H4 (cell line): ENCODE results near the gene PLCB1. TPM values are rescaled to one million over a fixed set of nuclear protein-coding genes. Genes with fewer than 3 reads are reported as not detected.

Experiments used
- DNase-seq: peaks from one replicate; pipeline ENCODE4 v3.0.0-alpha.2; 2015; ENCODE audit warnings: low spot score
- total RNA-seq: library from RNA; depleted of rRNA; stranded (reverse); fragments of >200 nt; shearing (Covaris generic); gene quantifications from 2 replicates; pipeline ENCODE4 v1.2.3, GENCODE V29; 2014

The PLCB1 gene
- total RNA-seq, 1 experiment from 2014 or later = 9.0 TPM

- DNase-seq = no peak
These were observed 80.2 kb downstream of the PLCB1 start for GRCh38 chr20:8212286-8212685.

- no peak for DNase-seq
These were observed 81.2 kb downstream of the PLCB1 start for GRCh38 chr20:8213270-8213669.

DNA sequence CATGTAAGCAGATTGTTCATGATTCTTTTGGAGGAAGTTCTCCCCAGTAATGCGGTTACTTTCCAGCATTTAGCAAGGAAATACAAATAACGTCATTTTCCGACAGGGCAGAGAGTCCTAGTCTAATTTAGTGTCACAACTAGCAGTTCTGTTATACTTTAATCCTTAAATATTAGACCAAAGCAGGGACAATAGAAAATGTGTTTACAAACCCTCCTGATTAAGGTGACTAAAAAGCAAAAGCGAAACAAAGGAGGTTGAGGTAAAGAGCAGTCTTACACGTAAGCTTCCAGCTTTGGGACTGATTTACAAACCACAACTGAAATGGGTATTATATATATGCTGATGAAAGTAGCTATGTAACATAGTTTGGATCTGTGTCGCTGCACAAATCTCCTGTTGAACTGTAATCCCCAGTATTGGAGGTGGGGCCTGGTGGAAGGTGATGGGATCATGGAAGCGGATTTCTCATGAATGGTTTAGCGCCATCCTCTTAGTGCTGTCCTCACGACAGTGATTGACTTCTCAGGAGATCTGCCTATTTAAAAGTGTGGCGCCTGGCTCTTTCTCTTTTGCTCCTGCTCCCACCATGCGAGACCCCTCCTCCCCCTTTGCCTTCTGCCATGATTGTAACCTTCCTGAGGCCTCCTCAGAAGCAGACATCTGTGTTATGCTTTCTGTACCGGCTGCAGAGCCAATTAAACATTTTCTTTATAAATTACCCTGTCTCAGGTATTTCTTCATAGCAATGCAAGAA lies 81.9 kb downstream of the PLCB1 start:
- no peak for DNase-seq

DNA sequence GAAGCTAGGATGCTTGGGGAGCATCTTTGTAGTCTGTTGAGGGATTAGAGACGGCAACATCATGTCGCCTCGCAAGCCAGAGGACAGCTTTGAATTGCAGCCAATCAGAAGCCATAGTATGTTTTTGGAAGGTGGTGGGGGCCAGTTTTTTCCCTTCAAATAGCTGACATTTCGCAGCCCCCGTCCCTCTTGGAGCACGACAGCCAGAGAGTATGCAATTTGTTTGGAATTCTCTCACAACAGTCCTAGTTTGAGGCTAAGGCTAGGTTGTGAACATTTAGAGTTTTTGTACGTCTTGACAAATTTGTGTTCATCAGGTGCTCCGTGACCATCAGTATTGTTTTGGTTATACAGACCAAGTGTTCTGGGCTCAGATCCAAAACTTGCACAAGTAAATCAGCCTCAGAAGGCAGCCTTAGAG lies 83.3 kb downstream of the PLCB1 start:
- peak; percentile 50 for DNase-seq

DNA sequence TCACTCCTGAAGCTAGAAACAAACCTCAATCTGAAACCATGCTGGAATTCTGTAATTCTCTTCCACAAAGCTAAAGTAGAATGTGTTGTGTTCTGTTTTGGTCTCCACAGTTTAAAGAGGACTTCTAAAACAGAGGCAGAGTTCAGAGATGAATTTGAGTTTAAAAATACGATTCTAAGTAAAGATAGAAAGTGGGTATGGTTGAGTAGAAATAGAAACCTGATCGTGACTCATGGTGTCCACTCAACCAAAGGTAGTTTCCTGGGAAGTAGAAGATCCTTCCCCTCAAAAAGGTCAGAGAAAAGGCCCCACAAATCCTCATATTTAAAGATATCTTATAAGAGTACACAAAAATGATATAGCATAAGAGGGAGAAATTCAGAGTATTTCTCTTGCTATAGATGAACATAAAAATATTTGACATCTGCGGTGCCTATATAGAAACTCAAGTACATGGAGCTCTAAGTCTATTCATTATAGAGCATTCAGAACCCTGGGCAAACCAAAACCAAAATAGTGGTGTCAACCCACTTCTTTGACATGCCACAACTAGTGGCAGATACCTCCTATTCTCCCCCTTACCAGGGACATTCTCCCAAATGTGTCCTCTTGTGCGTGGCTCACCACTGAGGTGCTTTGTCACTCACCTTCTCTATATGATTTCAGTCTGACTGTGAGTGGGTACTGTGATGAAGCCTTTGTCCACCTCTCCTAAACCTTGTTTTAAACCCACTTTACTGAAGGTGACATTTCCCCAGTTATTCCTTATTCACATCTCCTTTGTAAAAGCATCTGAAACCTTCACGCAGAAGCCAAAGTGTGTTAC lies 84.5 kb downstream of the PLCB1 start:
- DNase-seq = no peak

DNA sequence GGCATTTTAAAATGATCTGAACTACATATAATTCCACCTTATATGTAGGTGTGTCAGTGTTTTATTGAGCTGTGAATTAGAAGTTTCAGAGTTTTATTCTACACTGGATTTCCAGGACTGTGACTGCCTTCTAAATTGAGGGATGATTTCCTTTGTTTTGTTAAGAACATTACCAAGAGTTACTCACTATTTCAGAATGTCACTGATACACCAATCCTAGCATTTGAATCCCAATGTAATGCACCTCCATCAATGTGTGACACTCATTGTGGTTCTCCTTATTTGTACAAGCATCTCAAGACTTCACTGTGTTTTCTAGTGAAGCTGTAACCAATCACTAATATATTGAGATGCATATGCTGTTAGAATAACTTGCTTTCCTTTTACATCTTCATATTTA lies 86.8 kb downstream of the PLCB1 start:
- DNase-seq = no peak

GRCh38 chr20:8219403-8219802 lies 87.3 kb downstream of the PLCB1 start:
- no peak for DNase-seq

DNA sequence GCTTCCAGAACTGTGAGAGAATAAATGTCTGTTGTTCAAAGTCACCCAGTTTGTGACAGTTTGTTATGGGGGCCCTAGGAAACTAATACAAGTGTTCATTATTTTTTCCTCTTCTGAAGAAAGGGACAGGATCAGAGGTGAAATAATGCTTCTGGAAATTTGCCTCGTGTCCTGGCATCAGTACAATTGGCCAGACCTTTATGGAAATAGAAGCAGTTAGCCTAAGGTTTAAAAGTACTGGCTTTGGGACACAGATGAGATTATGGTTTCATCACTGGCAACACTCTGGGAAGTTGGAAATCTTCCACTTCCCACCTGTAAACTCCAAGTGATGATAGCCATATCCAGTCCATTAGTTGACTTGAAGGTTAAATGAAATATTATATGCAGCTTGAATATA lies 88.7 kb downstream of the PLCB1 start:
- DNase-seq = no peak

- no peak for DNase-seq
These were observed 89.9 kb downstream of the PLCB1 start for GRCh38 chr20:8221887-8222419.

DNA sequence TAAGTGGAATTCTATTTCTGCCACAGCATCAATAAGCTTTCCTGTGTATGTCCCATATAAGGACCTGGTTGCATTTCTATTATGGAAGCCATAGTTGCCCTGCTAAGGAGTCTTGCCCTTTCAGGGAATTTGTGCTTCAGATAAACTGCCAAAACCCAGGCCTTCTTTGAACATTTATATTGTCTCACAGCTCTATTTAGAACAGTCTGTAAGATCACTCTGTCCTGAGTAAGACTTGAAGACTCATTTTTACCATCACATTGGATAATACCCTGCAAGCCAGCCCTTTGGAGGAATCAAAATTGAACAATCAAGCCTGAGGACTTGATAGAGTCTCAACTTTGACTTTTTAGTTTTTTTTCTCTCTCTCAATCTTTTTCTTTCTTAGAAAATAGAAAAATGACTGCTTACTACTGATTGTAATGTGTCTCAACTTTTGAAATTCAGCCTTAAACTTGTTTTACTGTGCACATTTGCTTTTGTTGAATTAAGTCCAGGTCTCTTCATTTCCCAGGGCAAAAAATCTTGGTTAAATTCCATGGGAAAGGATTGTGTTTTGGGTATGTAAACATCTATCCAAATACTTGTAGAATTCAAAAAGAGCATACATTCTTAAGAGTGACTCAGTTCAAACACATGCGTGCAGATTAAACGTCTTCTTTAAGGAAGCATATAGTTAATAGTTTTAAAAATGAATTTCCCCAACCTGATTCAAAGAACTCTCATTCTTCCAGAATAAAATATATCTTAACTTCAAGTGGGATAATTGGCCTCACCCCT lies 91.2 kb downstream of the PLCB1 start:
- peak; percentile 12 for DNase-seq

- no peak for DNase-seq
These were observed 93.6 kb downstream of the PLCB1 start for GRCh38 chr20:8225658-8226057.

- no peak for DNase-seq
These were observed 94.0 kb downstream of the PLCB1 start for GRCh38 chr20:8226106-8226505.

GRCh38 chr20:8227293-8227692 lies 95.2 kb downstream of the PLCB1 start:
- DNase-seq = no peak

GRCh38 chr20:8228315-8228714 lies 96.2 kb downstream of the PLCB1 start:
- no peak for DNase-seq

DNA sequence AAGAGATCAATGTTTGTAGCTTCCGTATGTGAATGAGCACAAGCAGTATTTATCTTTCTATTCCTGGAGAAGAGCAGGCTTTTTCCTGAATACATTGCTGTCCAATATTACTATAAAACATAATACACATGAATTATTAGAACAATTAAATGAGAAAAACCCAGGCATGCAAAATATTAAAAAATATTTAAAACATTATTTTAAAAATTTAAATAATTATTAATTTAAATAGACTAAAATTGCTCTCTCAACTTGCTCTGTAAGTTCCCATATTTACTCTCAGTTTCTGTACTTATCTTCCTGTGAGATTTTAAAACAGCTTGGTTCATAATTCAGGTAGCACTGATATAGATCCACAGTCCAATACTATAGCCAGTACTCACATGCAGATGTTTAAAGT lies 97.0 kb downstream of the PLCB1 start:
- no peak for DNase-seq

DNA sequence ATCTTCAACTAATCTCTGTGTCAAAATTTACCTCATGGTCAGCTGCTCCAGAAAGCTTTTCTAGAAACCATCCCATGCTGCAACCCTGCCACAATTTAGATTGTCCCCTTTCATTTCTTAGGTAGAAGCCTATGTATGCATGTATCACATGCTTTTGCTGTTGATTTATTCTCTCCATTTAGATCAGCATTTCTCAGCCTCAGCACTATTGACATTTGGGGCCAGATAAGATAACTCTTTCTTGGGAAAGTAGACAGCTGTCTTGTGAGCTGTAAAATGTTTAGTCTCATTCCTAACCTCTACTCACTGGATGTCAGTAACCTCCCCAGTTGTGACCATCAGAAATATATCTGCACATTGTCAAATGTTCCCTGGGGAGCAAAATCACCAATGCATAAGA lies 99.0 kb downstream of the PLCB1 start:
- no peak for DNase-seq

DNA sequence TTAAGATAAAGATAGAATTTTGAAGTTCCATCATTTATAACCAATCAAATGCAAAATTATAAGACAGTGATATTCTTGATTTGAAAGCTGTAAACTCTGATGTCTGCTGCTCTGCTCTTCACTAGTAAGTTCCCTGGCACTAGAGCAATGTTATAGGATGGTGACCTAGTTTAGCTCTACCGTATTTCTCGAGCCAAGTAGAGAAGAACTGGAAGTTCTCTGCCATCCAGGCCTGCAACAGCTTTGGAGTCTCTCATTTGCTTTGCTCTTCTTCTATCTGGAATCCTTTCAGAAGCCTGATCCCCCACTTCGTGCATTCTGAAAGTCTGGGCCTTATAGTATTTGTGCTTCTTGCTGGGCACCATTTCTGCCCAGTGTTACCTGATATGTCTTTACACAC lies 100.3 kb downstream of the PLCB1 start:
- no peak for DNase-seq

GRCh38 chr20:8234580-8234979 lies 102.5 kb downstream of the PLCB1 start:
- no peak for DNase-seq

GRCh38 chr20:8242066-8242465 lies 110.0 kb downstream of the PLCB1 start:
- no peak for DNase-seq

DNA sequence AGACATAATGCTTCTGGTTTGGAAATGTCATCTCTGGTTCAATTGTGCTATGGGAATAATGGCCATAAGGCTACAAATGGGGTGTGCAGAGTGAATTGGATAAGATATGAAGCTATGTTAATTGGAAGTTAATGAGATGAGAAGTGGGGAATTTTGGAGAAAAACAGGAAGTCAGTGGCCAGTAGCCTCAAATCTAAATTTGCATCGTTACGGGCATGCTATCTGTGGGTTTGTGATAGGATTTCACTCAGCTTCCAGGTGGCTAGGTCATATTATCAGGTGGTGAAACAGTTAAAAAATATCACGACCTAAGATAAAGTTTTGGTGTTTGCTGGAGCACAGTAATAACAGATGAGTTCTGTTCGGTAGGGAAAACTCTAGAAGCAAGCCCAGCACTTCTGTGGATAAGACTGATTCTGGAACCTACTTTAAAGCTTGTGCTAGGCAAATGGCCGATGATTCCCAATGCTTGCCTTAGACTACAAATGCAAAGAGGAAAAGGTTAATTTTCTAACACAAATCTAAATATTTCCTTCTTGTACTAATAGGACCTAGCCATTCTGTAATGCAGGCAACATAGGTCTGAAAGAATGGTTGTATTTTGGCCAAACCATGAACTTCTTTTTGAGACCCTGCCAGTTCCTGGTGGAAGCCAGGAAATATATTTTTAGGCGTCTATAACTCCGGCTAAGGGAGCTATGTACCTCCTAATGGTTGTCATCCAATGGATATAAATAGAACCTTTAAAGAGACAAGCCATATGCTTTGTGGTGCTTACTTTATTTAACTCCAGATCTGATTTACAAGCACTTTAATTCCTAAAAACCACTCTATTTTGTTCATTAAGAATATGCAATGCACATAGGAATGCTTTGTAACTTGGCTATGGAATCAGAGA lies 111.0 kb downstream of the PLCB1 start:
- DNase-seq = no peak

- peak; percentile 7 for DNase-seq
These were observed 112.6 kb downstream of the PLCB1 start for GRCh38 chr20:8244637-8245036.
